ENCODE results near the gene HGD. TPM values are rescaled to one million over a fixed set of nuclear protein-coding genes. Genes with fewer than 3 reads are reported as not detected.

HGD gene, protein sequence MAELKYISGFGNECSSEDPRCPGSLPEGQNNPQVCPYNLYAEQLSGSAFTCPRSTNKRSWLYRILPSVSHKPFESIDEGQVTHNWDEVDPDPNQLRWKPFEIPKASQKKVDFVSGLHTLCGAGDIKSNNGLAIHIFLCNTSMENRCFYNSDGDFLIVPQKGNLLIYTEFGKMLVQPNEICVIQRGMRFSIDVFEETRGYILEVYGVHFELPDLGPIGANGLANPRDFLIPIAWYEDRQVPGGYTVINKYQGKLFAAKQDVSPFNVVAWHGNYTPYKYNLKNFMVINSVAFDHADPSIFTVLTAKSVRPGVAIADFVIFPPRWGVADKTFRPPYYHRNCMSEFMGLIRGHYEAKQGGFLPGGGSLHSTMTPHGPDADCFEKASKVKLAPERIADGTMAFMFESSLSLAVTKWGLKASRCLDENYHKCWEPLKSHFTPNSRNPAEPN
- total RNA-seq (2022; extraction: Qiagen RNA extraction) = 14.2 to 21.1 TPM (median 16.4 TPM) in 5 replicates

DNA sequence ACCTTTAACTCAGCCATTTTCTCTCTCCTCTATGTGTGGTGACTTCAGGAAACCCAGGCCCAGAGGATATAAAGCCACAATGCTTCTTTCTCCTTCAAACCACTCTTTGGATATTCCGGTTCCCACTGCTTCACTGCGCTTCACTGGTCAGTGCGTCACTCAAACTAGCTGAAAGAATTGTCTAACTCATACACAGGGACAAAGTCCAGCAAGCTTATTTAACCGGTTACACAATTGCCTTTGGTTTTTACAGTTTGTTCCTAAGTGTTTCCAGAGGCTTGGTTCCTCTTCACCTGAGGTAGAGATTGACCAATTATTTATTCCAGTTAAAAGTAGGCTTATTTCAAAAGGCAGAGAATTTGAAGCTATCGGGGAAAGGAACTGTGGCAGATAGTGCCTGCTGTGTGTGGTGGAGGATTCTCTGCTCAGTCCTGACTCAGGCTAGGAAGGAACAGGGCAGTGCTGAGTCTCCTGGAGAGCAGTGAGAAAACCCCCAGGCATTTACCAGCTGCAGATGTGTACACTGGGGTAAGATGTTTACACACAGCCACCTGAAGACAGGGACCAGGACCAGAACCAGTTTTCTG is at the start of gene HGD:
Gene HGD, minus strand, starts transcription at position 145 of the 587 bp plus-strand sequence. Its CDS starts 128 bp downstream, at position 17.

GRCh38 chr3:120596116-120596852 is 85.8 kb downstream of the HGD start, which contains the start of gene NDUFB4:
Gene NDUFB4, plus strand, starts transcription at chr3:120596336. Its CDS starts 24 bp downstream, at chr3:120596360.

Other genes starting within 250 kb of the HGD start
- gene FSTL1, start 231.2 kb downstream of the HGD start, total RNA-seq (2022; extraction: Qiagen RNA extraction) = 49.9 to 91.3 TPM (median 71.1 TPM) in 5 replicates
- 200 to 326 TPM (median 213 TPM) in 5 replicates for gene NDUFB4, start 85.9 kb downstream of the HGD start, total RNA-seq (2022; extraction: Qiagen RNA extraction)
- gene RABL3, start 60.3 kb upstream of the HGD start, total RNA-seq (2022; extraction: Qiagen RNA extraction) = 14.5 to 24.7 TPM (median 16.1 TPM) in 5 replicates
- gene GTF2E1, start 60.5 kb upstream of the HGD start, total RNA-seq (2022; extraction: Qiagen RNA extraction) = 11.7 to 17.0 TPM (median 12.7 TPM) in 5 replicates
- 0.07 TPM in 1 of 5 replicates, not detected in the others for gene STXBP5L, start 226.0 kb upstream of the HGD start, total RNA-seq (2022; extraction: Qiagen RNA extraction)

Data from A549 treated with CORT108297 at 1 μM for 4 hours (cell line).